Fibroblast of skin of scalp (primary cell): ENCODE measurements around the gene ZBTB7C. TPM values are rescaled to one million over a fixed set of nuclear protein-coding genes. Genes with fewer than 3 reads are reported as not detected.
"Not testable (repeated sequence)": the region's sequence is repeated elsewhere in the genome, so short reads cannot be mapped to it uniquely, and the experiment has no call there.

ENCODE experiments used
- DNase-seq: peaks from one replicate; pipeline ENCODE4 v3.0.0-alpha.2; 2013
- polyA plus RNA-seq, 2 experiments: library from polyadenylated mRNA; unstranded; fragments of 120-200 nt; gene quantifications; one replicate each; pipeline ENCODE4 v1.2.1, GENCODE V29; 2013; ENCODE audit not compliant: insufficient read length in 2 of 2

Gene ZBTB7C
- 0.02 TPM for polyA plus RNA-seq (2013, experiment 1 of 2; ENCODE audit: insufficient read length)
- 0.16 TPM for polyA plus RNA-seq (2013, experiment 2 of 2; ENCODE audit: insufficient read length)

GRCh38 chr18:48408727-48409590 is at the start of gene ZBTB7C:
Gene ZBTB7C (minus strand): TSS chr18:48409383.
- DNase-seq: peak; percentile 12

- DNase-seq: no peak
These were observed 47.7 kb upstream of the ZBTB7C start for GRCh38 chr18:48456838-48457237.

GRCh38 chr18:48455555-48456478 is 46.6 kb upstream of the ZBTB7C start:
- DNase-seq: peak; percentile 94

GRCh38 chr18:48454261-48454757 is 45.1 kb upstream of the ZBTB7C start:
- DNase-seq: no peak

GRCh38 chr18:48453330-48454066 is 44.3 kb upstream of the ZBTB7C start:
- DNase-seq: no peak

GRCh38 chr18:48452861-48453323 is 43.7 kb upstream of the ZBTB7C start:
- DNase-seq: no peak

- no peak for DNase-seq
These were observed 41.5 kb upstream of the ZBTB7C start for GRCh38 chr18:48450685-48451084.

- peak; percentile 89 for DNase-seq
These were observed 37.5 kb upstream of the ZBTB7C start for GRCh38 chr18:48446582-48447225.

GRCh38 chr18:48445540-48445939 is 36.4 kb upstream of the ZBTB7C start:
- DNase-seq: peak; percentile 79

- DNase-seq: peak; percentile 12
These were observed 33.6 kb upstream of the ZBTB7C start for GRCh38 chr18:48442761-48443160.

- DNase-seq: peak; percentile 39
These were observed 32.3 kb upstream of the ZBTB7C start for GRCh38 chr18:48441405-48441881.

GRCh38 chr18:48440924-48441323 is 31.7 kb upstream of the ZBTB7C start:
- DNase-seq: no peak

- no peak for DNase-seq
These were observed 27.7 kb upstream of the ZBTB7C start for GRCh38 chr18:48436907-48437306.

GRCh38 chr18:48434382-48434781 is 25.2 kb upstream of the ZBTB7C start:
- not testable (repeated sequence) for DNase-seq

GRCh38 chr18:48433541-48433940 is 24.4 kb upstream of the ZBTB7C start:
- DNase-seq: no peak

- no peak for DNase-seq
These were observed 21.0 kb upstream of the ZBTB7C start for GRCh38 chr18:48430150-48430549.

- no peak for DNase-seq
These were observed 19.4 kb upstream of the ZBTB7C start for GRCh38 chr18:48428475-48429177.

GRCh38 chr18:48422947-48423378 is 13.8 kb upstream of the ZBTB7C start:
- no peak for DNase-seq

- DNase-seq: no peak
These were observed 10.3 kb upstream of the ZBTB7C start for GRCh38 chr18:48419277-48420022.
